Stomach smooth muscle (tissue), 2 donors: ENCODE measurements around the gene RCBTB1.
A peak's percentile ranks its signal among the peaks of the same experiment; 100 is the strongest.
"Not testable (repeated sequence)": the region's sequence is repeated elsewhere in the genome, so short reads cannot be mapped to it uniquely, and the experiment has no call there.

ENCODE experiments used
- H3K27ac ChIP-seq: one replicate; pipeline ENCODE4 v1.7.0; 2013; ENCODE audit warnings: mild to moderate bottlenecking, low read length, inconsistent platforms
- H3K27me3 ChIP-seq, 2 donors: one replicate each; pipeline ENCODE4 v1.7.0; 2013; ENCODE audit warnings: low read length in 2 of 2; ENCODE audit not compliant: insufficient read depth in 2 of 2, control insufficient read depth in 1 of 2
- H3K36me3 ChIP-seq, 2 donors: one replicate each; pipeline ENCODE4 v1.7.0; 2013; ENCODE audit warnings: low read length in 2 of 2; ENCODE audit not compliant: control insufficient read depth in 2 of 2, insufficient read depth in 2 of 2
- H3K4me1 ChIP-seq: one replicate; pipeline ENCODE4 v1.7.0; 2013; ENCODE audit warnings: low read length; ENCODE audit not compliant: control insufficient read depth, insufficient read depth
- H3K4me3 ChIP-seq, 2 donors: one replicate each; pipeline ENCODE4 v1.7.0; 2013; ENCODE audit warnings: low read length in 2 of 2
- H3K9ac ChIP-seq, 2 donors: one replicate each; pipeline ENCODE4 v1.7.0; 2013; ENCODE audit warnings: low read length in 2 of 2, mild to moderate bottlenecking in 1 of 2
- H3K9me3 ChIP-seq, 2 donors: one replicate each; pipeline ENCODE4 v1.7.0; 2013; ENCODE audit warnings: low read length in 2 of 2; ENCODE audit not compliant: control insufficient read depth in 2 of 2
- donor health status: healthy.
- donor health status: Pancreatic carcinoma.

RCBTB1 gene

DNA sequence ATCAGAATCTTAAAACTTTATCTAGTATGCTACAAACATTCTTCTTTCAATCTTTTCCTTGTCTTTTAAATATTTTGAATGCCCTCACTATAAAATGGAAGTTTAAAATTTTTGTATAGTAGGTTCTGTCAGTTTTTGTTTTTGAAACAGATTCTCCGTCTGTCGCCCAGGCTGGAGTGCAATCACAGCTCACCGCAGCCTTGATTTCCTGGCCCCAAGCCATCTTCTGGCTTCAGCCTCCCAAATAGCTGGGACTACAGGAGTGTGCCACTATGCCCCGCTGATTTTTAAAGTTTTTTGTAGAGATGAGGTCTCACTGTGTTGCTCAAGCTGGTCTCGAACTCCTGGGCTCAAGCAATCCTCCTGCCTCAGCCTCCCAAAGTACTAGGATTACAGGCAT is 68.9 kb downstream of the RCBTB1 start:
- Histone ChIP-seq H3K4me3 (no peak overlapping the region), H3K9ac (no peak overlapping the region), H3K27ac (no peak overlapping the region), H3K9me3 (no peaks in the 10 kb centered on the region), H3K4me1 (no peaks in the 10 kb centered on the region), H3K27me3 (no peaks in the 10 kb centered on the region), H3K36me3 (peaks cover 21 to 43% of the 10 kb centered on the region in 2 donors)

DNA sequence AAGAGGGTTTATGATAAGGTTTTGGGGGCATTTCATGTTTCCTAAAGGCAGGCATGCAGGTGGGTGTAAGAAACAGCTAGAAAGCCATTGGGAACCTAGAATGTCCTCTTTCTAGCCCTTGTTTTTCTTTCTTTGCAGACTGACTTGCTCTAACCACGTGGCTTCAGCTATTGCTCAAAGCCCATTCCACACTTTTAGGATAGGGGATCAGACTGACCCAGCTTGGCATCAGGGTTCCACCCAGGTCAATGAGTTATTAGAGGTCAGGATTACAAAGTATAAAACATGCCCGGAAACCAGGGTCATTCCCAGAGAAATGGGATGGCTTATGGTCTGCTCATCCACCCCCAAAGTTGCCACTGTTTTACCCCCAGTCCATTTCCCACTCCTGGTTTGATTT is 72.8 kb downstream of the RCBTB1 start:
- peaks cover 21 to 25% of the 10 kb centered on the region in 2 donors for H3K36me3 ChIP-seq

DNA sequence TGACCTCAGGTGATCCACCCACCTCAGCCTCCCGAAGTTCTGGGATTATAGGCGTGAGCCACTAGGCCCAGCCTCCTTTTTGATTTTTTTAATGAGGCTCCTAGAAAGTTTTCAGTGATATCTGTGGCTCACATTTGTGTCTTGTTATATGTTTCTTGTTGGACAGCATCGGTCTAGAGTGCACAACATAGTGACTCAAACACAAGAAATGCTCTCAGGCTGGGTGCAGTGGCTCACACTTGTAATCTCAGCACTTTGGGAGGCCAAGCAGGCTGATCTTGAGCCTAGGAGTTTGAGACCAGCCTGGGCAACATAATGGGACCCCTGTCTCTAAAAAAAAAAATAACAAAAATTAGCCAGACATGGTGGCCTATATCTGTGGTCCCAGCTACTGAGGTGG is 81.4 kb downstream of the RCBTB1 start:
- Histone ChIP-seq H3K9me3 (no peaks in the 10 kb centered on the region), H3K27me3 (no peaks in the 10 kb centered on the region), H3K9ac (no peak overlapping the region), H3K27ac (no peak overlapping the region), H3K4me1 (no peaks in the 10 kb centered on the region), H3K36me3 (no peaks in the 10 kb centered on the region), H3K4me3 (no peak overlapping the region)

More for the DNA sequence above, 72.8 kb downstream of the RCBTB1 start:
- Histone ChIP-seq H3K9ac (no peak overlapping the region), H3K4me3 (no peak overlapping the region), H3K9me3 (no peaks in the 10 kb centered on the region), H3K4me1 (no peaks in the 10 kb centered on the region), H3K27me3 (no peaks in the 10 kb centered on the region), H3K27ac (no peak overlapping the region)

DNA sequence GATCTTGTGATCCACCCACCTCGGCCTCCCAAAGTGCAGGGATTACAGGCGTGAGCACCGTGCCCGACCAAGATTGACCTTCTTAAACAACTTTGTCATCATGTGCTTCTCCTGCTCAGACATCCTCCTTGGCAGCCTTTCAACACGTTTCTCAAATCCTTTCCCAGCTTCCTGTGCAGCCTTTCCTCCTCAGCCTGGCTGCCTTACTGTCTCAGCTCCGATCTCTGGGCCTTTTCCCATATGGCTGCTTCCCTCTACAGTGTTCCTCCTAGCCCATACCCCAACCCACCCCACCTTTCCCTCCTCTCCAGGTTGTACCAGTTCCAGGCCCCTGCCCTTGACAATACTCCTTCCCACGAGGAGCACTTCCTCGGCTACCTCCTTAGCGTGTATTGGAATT is 82.4 kb downstream of the RCBTB1 start:
- Histone ChIP-seq H3K27me3 (no peaks in the 10 kb centered on the region), H3K4me3 (no peak overlapping the region), H3K9ac (no peak overlapping the region), H3K27ac (no peak overlapping the region), H3K4me1 (no peaks in the 10 kb centered on the region), H3K36me3 (no peaks in the 10 kb centered on the region), H3K9me3 (no peaks in the 10 kb centered on the region)

DNA sequence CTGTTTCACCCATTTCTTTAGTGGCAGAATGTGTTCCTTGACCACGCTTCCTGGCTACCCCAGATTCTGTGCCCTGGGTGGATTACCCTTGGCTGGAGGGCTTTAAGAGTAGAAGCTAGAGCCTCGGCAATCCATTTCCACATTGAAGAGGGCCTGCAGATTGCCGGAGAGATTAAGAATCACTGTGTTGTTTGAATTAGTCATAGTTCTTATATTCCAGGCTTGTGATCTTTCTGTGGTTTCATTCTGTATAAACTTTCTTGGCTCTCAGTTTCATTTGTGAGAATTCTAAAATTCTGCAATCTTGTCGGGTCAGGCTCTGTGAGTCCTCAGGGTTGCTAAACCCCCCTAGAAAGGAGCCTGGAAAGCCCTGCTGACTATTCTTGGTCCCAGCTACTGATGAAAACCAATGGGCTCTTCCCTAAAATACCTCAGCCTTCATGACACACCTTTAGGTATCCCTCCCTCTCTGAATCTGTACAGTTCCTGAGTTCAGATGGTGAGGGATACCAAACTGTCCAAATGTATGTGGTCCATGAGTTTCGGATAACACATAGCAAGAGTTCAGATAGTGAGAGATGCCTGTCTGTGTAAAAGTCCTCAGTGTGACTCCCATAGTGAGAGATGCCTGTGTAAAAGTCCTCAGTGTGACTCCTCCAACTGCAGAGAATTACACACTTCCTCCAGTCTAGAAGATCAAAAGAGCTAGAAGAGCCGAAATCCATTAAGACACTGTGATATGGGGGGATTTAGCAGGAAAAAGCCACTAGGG is 85.3 kb downstream of the RCBTB1 start:
- Histone ChIP-seq H3K27ac (no peak overlapping the region), H3K4me1 (peaks cover 4% of the 10 kb centered on the region), H3K36me3 (no peaks in the 10 kb centered on the region)

DNA sequence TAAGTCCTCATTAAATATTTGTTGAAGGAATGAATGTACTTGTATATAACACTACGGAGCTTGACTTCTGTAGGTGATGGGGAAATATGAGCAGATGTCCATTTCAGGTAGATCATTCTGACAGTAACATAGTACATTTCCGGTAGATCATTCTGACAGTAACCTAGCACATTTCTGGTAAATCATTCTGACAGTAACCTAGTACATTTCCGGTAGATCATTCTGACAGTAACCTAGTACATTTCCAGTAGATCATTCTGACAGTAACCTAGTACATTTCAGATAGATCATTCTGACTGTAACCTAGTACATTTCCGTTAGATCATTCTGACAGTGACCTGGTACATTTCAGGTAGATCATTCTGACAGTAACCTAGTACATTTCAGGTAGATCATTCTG is 87.2 kb downstream of the RCBTB1 start:
- Histone ChIP-seq H3K4me1 (peaks cover 4% of the 10 kb centered on the region), H3K36me3 (no peaks in the 10 kb centered on the region), H3K27ac (no peak overlapping the region)

More for the DNA sequence above, 85.3 kb downstream of the RCBTB1 start:
- Histone ChIP-seq H3K9me3 (no peaks in the 10 kb centered on the region), H3K4me3 (no peak overlapping the region), H3K9ac (no peak overlapping the region), H3K27me3 (no peaks in the 10 kb centered on the region)

DNA sequence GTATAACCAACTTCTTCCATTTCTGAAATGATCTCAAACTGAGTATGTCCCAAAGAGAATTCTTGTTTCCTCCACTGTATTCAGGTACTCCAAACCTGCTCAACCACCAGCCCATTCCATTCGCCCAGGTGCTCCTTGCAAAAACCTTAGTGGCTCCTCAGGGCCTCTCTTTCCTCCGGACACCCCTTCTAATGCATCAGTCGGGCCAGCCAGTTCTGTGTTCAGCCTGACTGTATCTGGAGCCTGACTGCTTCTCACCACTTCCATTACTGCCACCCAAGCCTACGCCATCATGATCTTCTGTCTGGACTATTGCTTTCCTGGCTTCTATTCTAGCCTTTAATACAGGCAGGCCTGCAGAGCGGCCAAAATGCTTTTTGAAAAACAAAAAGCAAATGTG is 88.1 kb downstream of the RCBTB1 start:
- Histone ChIP-seq H3K4me3 (no peak overlapping the region), H3K27ac (no peak overlapping the region), H3K36me3 (no peaks in the 10 kb centered on the region), H3K4me1 (peaks cover 4% of the 10 kb centered on the region), H3K27me3 (no peaks in the 10 kb centered on the region), H3K9me3 (no peaks in the 10 kb centered on the region), H3K9ac (no peak overlapping the region)

More for the DNA sequence above, 87.2 kb downstream of the RCBTB1 start:
- no peaks in the 10 kb centered on the region for H3K9me3 ChIP-seq
- no peak overlapping the region for H3K9ac ChIP-seq
- H3K4me3 ChIP-seq, result no peak overlapping the region
- H3K27me3 ChIP-seq, result no peaks in the 10 kb centered on the region

DNA sequence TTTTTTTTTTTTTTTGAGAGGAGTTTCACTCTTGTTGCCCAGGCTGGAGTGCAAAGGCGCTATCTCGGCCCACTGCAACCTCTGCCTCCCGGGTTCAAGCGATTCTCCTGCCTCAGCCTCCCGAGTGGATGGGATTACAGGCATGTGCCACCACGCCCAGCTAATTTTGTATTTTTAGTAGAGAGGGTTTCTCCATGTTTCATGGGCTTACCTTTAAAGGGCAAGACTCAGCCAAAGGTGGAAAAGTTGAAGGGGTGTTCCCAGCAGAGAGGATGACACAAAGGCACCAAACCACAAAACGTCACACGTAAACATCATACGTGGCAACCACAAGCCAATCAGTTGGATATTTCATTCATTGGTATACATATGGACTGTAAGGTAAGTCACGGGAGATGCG is 88.5 kb downstream of the RCBTB1 start:
- H3K36me3 ChIP-seq, H3K9me3 ChIP-seq, H3K4me1 ChIP-seq, H3K27me3 ChIP-seq, H3K9ac ChIP-seq: not testable (repeated sequence)
- peak overlapping the region; percentile 86 for H3K27ac ChIP-seq
- H3K4me3 ChIP-seq, result peak overlapping the region in 1 of 2 donors; percentile 79

DNA sequence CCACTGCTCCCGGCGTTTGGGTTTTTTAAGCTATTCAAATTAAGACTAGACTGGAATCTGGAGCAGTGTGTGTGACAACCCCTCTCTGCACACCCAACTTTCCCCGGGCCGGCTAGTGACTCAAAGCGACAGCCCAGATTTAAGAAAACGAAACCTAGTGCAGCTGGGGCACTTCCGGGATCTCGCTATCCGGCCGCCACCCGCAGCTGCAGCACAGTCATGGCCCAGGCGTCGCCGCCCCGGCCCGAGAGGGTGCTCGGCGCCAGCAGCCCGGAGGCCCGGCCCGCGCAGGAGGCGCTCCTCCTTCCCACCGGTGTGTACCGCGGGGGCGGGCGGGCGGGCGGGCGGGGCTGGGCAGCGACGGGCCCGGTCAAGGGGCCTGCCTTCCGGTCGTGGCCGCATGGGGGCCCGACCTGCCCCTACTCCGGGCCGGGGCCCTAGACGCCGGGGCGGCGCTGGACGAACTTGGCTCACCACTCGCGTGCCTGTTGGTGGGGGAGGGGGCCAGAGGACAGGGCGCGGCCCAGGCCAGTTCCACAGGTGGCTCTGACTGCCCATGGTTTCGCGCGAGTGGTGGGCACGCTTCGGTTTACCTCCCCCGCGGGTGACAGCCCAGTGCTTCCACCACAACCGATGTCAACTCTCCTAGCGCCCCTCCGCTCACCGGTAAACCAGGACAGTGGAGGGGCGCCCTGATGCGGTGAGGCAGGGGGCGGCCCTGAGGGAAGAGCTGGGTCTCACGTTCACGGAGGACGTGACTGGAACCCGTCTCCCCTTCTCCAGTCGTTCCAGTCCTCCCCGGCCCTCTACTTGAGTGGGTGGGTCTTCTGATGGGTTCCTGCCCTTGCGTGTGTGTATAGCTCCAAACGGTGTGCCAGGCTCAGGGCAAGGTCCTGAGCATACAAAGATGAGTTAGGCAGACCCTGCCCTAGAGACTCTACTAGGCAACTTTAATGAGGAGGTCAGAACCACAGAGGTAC is 89.3 kb downstream of the RCBTB1 start, which contains the start of gene PHF11:
Gene PHF11 (plus strand): TSS at position 171 of the 980 bp plus-strand sequence. CDS start 49 bp downstream, at position 220.
- peak within 1 kb of the TSS; percentile 86 for H3K27ac ChIP-seq
- H3K4me3 ChIP-seq, result peak within 1 kb of the TSS; percentile 64 to 79
- no peaks in the 10 kb centered on the region for H3K9me3 ChIP-seq
- H3K9ac ChIP-seq, result peak within 1 kb of the TSS; percentile 75 to 80
- H3K4me1 ChIP-seq, result peaks cover 4% of the 10 kb centered on the region
- H3K36me3 ChIP-seq, result no peaks in the 10 kb centered on the region
- H3K27me3 ChIP-seq, result no peaks in the 10 kb centered on the region

DNA sequence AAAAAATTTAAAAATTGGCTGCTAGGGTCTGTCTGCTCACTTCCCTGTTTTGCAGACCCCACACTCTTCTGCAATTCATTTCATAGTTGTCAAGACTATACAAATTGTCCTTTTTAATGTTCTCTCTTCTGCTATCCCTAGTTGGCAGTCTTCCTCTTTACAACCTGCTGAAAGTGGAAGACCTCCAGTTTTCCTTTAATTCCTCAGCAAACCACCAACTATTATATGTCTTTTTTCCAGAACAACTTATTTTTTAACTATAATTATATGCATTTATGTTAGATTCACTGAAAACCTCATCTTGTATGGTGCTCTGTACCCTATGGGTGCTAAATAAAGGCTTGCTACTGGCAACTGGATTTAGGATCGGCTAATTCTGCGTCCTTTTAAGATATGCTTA is 90.7 kb downstream of the RCBTB1 start:
- peak overlapping the region in 1 of 2 donors; percentile 79 for H3K4me3 ChIP-seq
- H3K9ac ChIP-seq, result peak overlapping the region in 1 of 2 donors; percentile 65
- H3K4me1 ChIP-seq, result peaks cover 4% of the 10 kb centered on the region
- H3K27me3 ChIP-seq, result no peaks in the 10 kb centered on the region
- peak overlapping the region; percentile 69 for H3K27ac ChIP-seq
- no peaks in the 10 kb centered on the region for H3K36me3 ChIP-seq
- no peaks in the 10 kb centered on the region for H3K9me3 ChIP-seq
